Measurements from ENCODE around the gene FOXD4L5.
"Not testable (repeated sequence)": the region's sequence is repeated elsewhere in the genome, so short reads cannot be mapped to it uniquely, and the experiment has no call there.

Gene FOXD4L5

DNA sequence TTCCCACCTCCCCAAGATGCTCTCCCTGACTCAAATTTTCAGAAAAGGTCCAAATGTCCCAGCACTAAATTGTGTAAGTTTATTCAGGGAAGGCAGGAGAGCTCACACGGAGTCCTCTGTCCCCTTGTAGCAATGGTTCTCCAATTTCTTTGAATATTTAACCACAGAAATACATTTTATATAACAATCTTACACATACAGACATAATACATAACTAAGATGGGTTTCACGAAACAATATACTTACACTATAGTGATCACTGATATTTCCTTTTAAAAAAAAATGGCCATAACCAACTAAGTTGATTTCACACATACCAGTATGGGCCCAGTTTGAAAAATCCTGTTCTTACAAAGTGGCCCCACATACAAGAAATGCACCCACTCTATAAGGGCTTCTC lies at the start of gene FOXD4L5:
FOXD4L5 (minus strand) TSS at position 101 of the 400 bp plus-strand sequence. CDS start 832 bp downstream, outside the sequence.
- DNase-seq, result not testable (repeated sequence)

DNA sequence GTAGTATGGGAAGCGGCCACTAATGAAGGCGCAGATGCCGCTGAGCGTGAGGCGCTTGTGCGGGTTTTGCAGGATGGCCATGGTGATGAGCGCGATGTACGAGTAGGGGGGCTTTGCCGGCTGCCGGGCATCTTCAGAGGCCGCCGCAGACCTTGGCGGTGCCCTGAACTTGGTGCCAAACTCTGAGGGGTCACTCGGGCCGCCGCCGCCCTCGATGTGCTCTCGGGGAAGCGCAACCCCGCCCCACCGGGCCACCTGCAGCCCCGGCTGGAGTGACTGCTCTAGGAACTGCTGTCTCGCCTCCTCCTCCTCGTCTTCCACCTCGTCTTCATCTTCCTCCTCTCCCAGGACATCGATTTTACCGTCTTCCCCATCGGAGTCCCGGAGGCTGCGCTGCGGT lies 1.1 kb downstream of the FOXD4L5 start:
- not testable (repeated sequence) for DNase-seq

DNA sequence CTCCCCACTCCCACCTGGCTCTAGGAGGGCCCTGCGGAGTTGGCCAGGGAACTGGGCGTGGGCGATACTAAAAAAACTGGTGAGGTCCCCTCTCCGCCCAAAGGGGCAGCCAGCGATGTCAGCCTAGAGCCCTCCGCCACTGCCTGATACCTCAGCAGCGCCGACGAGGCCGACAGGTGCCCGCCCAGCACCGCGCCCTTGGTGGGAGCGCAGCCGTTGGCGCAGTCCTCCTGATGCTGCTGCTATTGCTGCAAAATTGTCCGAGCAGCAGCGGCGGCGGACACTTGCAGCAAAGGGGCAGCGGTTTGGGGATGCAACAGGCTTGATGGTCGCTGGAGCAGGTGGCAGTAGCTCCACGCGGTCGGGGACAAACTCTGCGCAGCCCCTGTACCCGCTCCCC lies 2.0 kb downstream of the FOXD4L5 start:
- DNase-seq, result not testable (repeated sequence)
